H9 (cell line): Measurements from ENCODE around the gene PRMT7. TPM values are rescaled to one million over a fixed set of nuclear protein-coding genes. Genes with fewer than 3 reads are reported as not detected.

ENCODE experiments used
- DNase-seq: peaks from one replicate; pipeline ENCODE4 v3.0.0-alpha.2; 2017
- H2AFZ ChIP-seq: one replicate; pipeline ENCODE4 v1.6.1; 2013; ENCODE audit warnings: mild to moderate bottlenecking, low read length, control low read depth, moderate library complexity
- H2AK5ac ChIP-seq: 2 replicates; pipeline ENCODE4 v1.6.1; 2013; ENCODE audit warnings: low read length, control low read depth, mixed read lengths; ENCODE audit not compliant: insufficient read length
- H2BK120ac ChIP-seq: one replicate; pipeline ENCODE4 v1.6.1; 2013; ENCODE audit warnings: low read depth, mild to moderate bottlenecking, low read length, control low read depth, inconsistent platforms; ENCODE audit not compliant: poor library complexity, severe bottlenecking
- H2BK12ac ChIP-seq: 2 replicates; pipeline ENCODE4 v1.6.1; 2013; ENCODE audit warnings: low read length, control low read depth, mixed read lengths, low read depth; ENCODE audit not compliant: insufficient read length
- H2BK15ac ChIP-seq: 2 replicates; pipeline ENCODE4 v1.6.1; 2013; ENCODE audit warnings: low read depth, low read length, control low read depth
- H2BK20ac ChIP-seq: one replicate; pipeline ENCODE4 v1.6.1; 2013; ENCODE audit warnings: low read depth, mild to moderate bottlenecking, low read length, control low read depth, inconsistent platforms; ENCODE audit not compliant: poor library complexity, severe bottlenecking
- H2BK5ac ChIP-seq: 2 replicates; pipeline ENCODE4 v1.6.1; 2013; ENCODE audit warnings: low read length, control low read depth, mixed read lengths; ENCODE audit not compliant: insufficient read length
- H3K14ac ChIP-seq: 2 replicates; pipeline ENCODE4 v1.6.1; 2013; ENCODE audit warnings: low read length, control low read depth; ENCODE audit not compliant: insufficient read depth
- H3K18ac ChIP-seq: 2 replicates; pipeline ENCODE4 v1.6.1; 2013; ENCODE audit warnings: low read depth, mild to moderate bottlenecking, mixed read lengths, low read length, control low read depth; ENCODE audit not compliant: insufficient read length
- H3K23ac ChIP-seq: 2 replicates; pipeline ENCODE4 v1.6.1; 2013; ENCODE audit warnings: low read length, control low read depth, mixed read lengths, low read depth; ENCODE audit not compliant: insufficient read length
- H3K23me2 ChIP-seq: 2 replicates; pipeline ENCODE4 v1.6.1; 2013; ENCODE audit warnings: low read depth, mild to moderate bottlenecking, mixed read lengths, low read length, control low read depth; ENCODE audit not compliant: insufficient read length, poor library complexity, severe bottlenecking
- H3K27ac ChIP-seq: 2 replicates; pipeline ENCODE4 v1.5.1; 2013; ENCODE audit warnings: low read length, control low read depth, mixed read lengths, low read depth; ENCODE audit not compliant: insufficient read length
- H3K27me3 ChIP-seq: 2 replicates; pipeline ENCODE4 v1.6.1; 2013; ENCODE audit warnings: low read length, control low read depth, inconsistent platforms; ENCODE audit not compliant: insufficient read depth
- H3K4ac ChIP-seq: 2 replicates; pipeline ENCODE4 v1.6.1; 2013; ENCODE audit warnings: low read depth, mild to moderate bottlenecking, control low read depth, inconsistent platforms, low read length, moderate library complexity
- H3K4me1 ChIP-seq: 2 replicates; pipeline ENCODE4 v1.6.1; 2013; ENCODE audit warnings: low read length, control low read depth, inconsistent platforms; ENCODE audit not compliant: insufficient read depth
- H3K4me2 ChIP-seq: 2 replicates; pipeline ENCODE4 v1.6.1; 2013; ENCODE audit warnings: low read length, control low read depth, mixed read lengths; ENCODE audit not compliant: insufficient read length, insufficient read depth
- H3K56ac ChIP-seq: 2 replicates; pipeline ENCODE4 v1.6.1; 2013; ENCODE audit warnings: low read depth, mild to moderate bottlenecking, mixed read lengths, low read length, control low read depth; ENCODE audit not compliant: insufficient read length
- H3K79me1 ChIP-seq: 2 replicates; pipeline ENCODE4 v1.6.1; 2013; ENCODE audit warnings: low read depth, mild to moderate bottlenecking, moderate library complexity, low read length, control low read depth, inconsistent platforms; ENCODE audit not compliant: insufficient read depth, poor library complexity, severe bottlenecking
- H3K79me2 ChIP-seq: 2 replicates; pipeline ENCODE4 v1.6.1; 2013; ENCODE audit warnings: low read length, control low read depth, inconsistent platforms; ENCODE audit not compliant: insufficient read depth
- H3K9ac ChIP-seq: 2 replicates; pipeline ENCODE4 v1.6.1; 2013; ENCODE audit warnings: low read length, control low read depth, mixed read lengths; ENCODE audit not compliant: insufficient read length; ENCODE audit errors: extremely low read depth
- H3K9me3 ChIP-seq: one replicate; pipeline ENCODE4 v1.6.1; 2013; ENCODE audit warnings: low read depth, low read length, inconsistent platforms; ENCODE audit not compliant: control insufficient read depth
- H3T11ph ChIP-seq: one replicate; pipeline ENCODE4 v1.6.1; 2013; ENCODE audit warnings: mild to moderate bottlenecking, low read length, control low read depth, inconsistent platforms
- H4K20me1 ChIP-seq: one replicate; pipeline ENCODE4 v1.6.1; 2013; ENCODE audit not compliant: control insufficient read depth, insufficient read length, insufficient read depth
- H4K5ac ChIP-seq: 2 replicates; pipeline ENCODE4 v1.6.1; 2013; ENCODE audit warnings: low read depth, mild to moderate bottlenecking, mixed read lengths, low read length, control low read depth; ENCODE audit not compliant: insufficient read length
- H4K8ac ChIP-seq: replicated peaks from 2 replicates; pipeline ENCODE4 v1.6.1; 2013; ENCODE audit warnings: low read length, control low read depth, mixed read lengths, low read depth; ENCODE audit not compliant: insufficient read length
- H4K91ac ChIP-seq: 2 replicates; pipeline ENCODE4 v1.6.1; 2013; ENCODE audit warnings: low read depth, mild to moderate bottlenecking, moderate library complexity, mixed read lengths, low read length, control low read depth; ENCODE audit not compliant: insufficient read length
- H3K27ac Mint-ChIP-seq, 3 experiments: 2 replicates in 2 of 3; 3 replicates in 1 of 3; pipeline ENCODE4 v1.8.0; 2020 to 2021; ENCODE audit warnings: mixed read lengths in 3 of 3, mild to moderate bottlenecking in 1 of 3, moderate library complexity in 1 of 3
- H3K27me3 Mint-ChIP-seq: 2 replicates; pipeline ENCODE4 v1.8.0; 2021; ENCODE audit warnings: low read depth, mild to moderate bottlenecking, moderate library complexity, mixed read lengths
- H3K36me3 Mint-ChIP-seq, 3 experiments: 2 replicates in 2 of 3; 3 replicates in 1 of 3; pipeline ENCODE4 v1.8.0; 2020 to 2021; ENCODE audit warnings: low read depth in 3 of 3, mixed read lengths in 3 of 3; ENCODE audit not compliant: insufficient read depth in 1 of 3
- H3K4me1 Mint-ChIP-seq, 2 experiments: 2 replicates each; pipeline ENCODE4 v1.8.0; 2020; ENCODE audit warnings: mixed read lengths in 2 of 2
- H3K4me3 Mint-ChIP-seq, 2 experiments: 2 replicates in 1 of 2; 3 replicates in 1 of 2; pipeline ENCODE4 v1.8.0; 2020 to 2021; ENCODE audit warnings: mild to moderate bottlenecking in 2 of 2, mixed read lengths in 2 of 2, moderate library complexity in 1 of 2
- H3K9me3 Mint-ChIP-seq, 2 experiments: 2 replicates in 1 of 2; 3 replicates in 1 of 2; pipeline ENCODE4 v1.8.0; 2020; ENCODE audit warnings: mild to moderate bottlenecking in 2 of 2, mixed read lengths in 2 of 2, moderate library complexity in 1 of 2
- CTCF ChIP-seq: fragments of 200-600 bp; sonication (generic); conservative IDR thresholded peaks from 3 replicates; pipeline ENCODE4 v1.8.0; 2021; ENCODE audit warnings: antibody characterized with exemption, mild to moderate bottlenecking
- WGBS: extraction: QIAGEN DNeasy Blood & Tissue Kit; methylation state at CpG from one replicate; pipeline ENCODE4 v1.1.7; 2013; ENCODE audit warnings: missing lambda C conversion rate, low lambda C conversion rate, mixed read lengths; ENCODE audit not compliant: insufficient read length; ENCODE audit errors: extremely low coverage; 5-methylcytosine and 5-hydroxymethylcytosine counted together
- total RNA-seq: library from RNA; stranded (reverse); gene quantifications from 2 replicates; pipeline ENCODE4 v1.2.1, GENCODE V29; 2021

PRMT7 gene
- total RNA-seq, 1 experiment from 2014 or later, result 56.6 TPM

- Mint-ChIP-seq H3K27ac (peak overlapping the region in 1 of 3 experiments; percentile 65; a peak in 3 of 7 replicates), H3K9me3 (no peaks in the 10 kb centered on the region), H3K4me3 (no peak overlapping the region), H3K36me3 (no peaks in the 10 kb centered on the region), H3K27me3 (peaks cover 2% of the 10 kb centered on the region), H3K4me1 (peaks cover 57 to 63% of the 10 kb centered on the region in 2 experiments)
- no peak overlapping the region for H2BK15ac ChIP-seq
- DNase-seq, result no peak
- no peaks in the 10 kb centered on the region for H3K27me3 ChIP-seq
- no peak overlapping the region for H3K27ac ChIP-seq
- no peaks in the 10 kb centered on the region for H3K79me1 ChIP-seq
- H2BK12ac ChIP-seq, result no peak overlapping the region
- no peak overlapping the region for H4K5ac ChIP-seq
- H2BK120ac ChIP-seq, result no peak overlapping the region
- H3K56ac ChIP-seq, result no peak overlapping the region
- H2AFZ ChIP-seq, result no peak overlapping the region
- TF ChIP-seq CTCF, result peak; percentile 29; the same call in 1 of the 3 replicates
- no peak overlapping the region for H2BK20ac ChIP-seq
- H3K23ac ChIP-seq, result no peak overlapping the region
- H4K91ac ChIP-seq, result no peak overlapping the region
- no peak overlapping the region for H3K4me2 ChIP-seq
- H3T11ph ChIP-seq, result no peak overlapping the region
- no peak overlapping the region for H3K14ac ChIP-seq
- no peaks in the 10 kb centered on the region for H4K20me1 ChIP-seq
- H2BK5ac ChIP-seq, result no peak overlapping the region
- no peak overlapping the region for H3K9ac ChIP-seq
- H3K23me2 ChIP-seq, result no peaks in the 10 kb centered on the region
- no peak overlapping the region for H2AK5ac ChIP-seq
- H3K18ac ChIP-seq, result no peak overlapping the region
- H3K4ac ChIP-seq, result no peak overlapping the region
- H3K4me1 ChIP-seq, result 0 out of 2 replicates have a peak, but pooled peaks cover 4% of the 10 kb centered on the region
- no peak overlapping the region for H4K8ac ChIP-seq
- no peaks in the 10 kb centered on the region for H3K79me2 ChIP-seq
- H3K9me3 ChIP-seq, result no peaks in the 10 kb centered on the region
- no CpG with 5 or more reads among the region's 6 CpGs for WGBS
Measured at GRCh38 chr16:68396481-68396880, 85.7 kb downstream of the PRMT7 start.
